GM18519 (cell line): ENCODE results near the gene IFNL3.

Experiments
- ATAC-seq: cut with Tn5 transposase; IDR thresholded peaks from one replicate; pipeline ENCODE4 v1.9.1; 2021; ENCODE audit warnings: mild to moderate bottlenecking, moderate library complexity; ENCODE audit not compliant: unreplicated experiment, low FRiP score

Gene IFNL3

GRCh38 chr19:39194832-39195542 is 49.8 kb downstream of the IFNL3 start:
- ATAC-seq = no peak

- ATAC-seq = no peak
Observed at GRCh38 chr19:39193803-39194202, 51.0 kb downstream of the IFNL3 start.
